Measurements from ENCODE around the gene TSR3. TPM values are rescaled to one million over a fixed set of nuclear protein-coding genes. Genes with fewer than 3 reads are reported as not detected.

The TSR3 gene
- total and polyA plus RNA-seq, 2 experiments from 2014 or later, result 105 to 110 TPM

DNA sequence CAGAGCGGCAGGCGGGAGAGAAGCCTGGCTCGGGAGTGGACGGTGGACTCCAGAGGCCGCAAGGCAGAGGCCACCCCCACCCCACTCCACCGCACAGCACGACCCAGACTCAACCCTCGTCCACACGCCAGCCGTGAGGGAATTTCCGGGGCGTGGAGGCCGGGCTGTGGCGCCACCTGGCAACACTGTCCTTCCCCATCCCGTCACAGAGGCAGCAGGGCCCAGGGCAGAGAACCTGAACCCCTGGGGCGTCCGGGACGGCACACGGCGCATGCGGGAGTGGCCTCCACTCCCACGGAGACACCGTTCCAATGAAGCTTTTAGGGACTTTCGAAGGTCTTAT lies 23.6 kb upstream of the TSR3 start:
- no peaks in the 10 kb centered on the region for H3K9me3 ChIP-seq (ENCODE audit: low read depth)
- H3K4me1 ChIP-seq (ENCODE audit: insufficient read depth), result peaks cover 7% of the 10 kb centered on the region
- no peak overlapping the region for H3K4me2 ChIP-seq (ENCODE audit: unreplicated experiment)
- in situ Hi-C loops (cut with MboI), result no loop called here
- H3K79me2 ChIP-seq (ENCODE audit: insufficient read depth), result no peaks in the 10 kb centered on the region
- no peaks in the 10 kb centered on the region for H4K20me1 ChIP-seq (ENCODE audit: insufficient read depth)
- no peak overlapping the region for H3K4me3 ChIP-seq
- H3F3A ChIP-seq (ENCODE audit: insufficient read depth), result peaks cover 5% of the 10 kb centered on the region; the same call in 1 of the 2 replicates
- H3K27ac ChIP-seq, result no peak overlapping the region
- WGBS, 2 experiments (ENCODE audit: low coverage in 1 of 2, low lambda C conversion rate in 2 of 2, missing lambda C conversion rate in 2 of 2), result 91 to 94% methylated on average over 23 to 24 of the region's 24 CpGs
- no peaks in the 10 kb centered on the region for H3K9me2 ChIP-seq (ENCODE audit: insufficient read depth)
- H2AFZ ChIP-seq, result no peak overlapping the region
- DNase-seq, result no peak
- no peaks in the 10 kb centered on the region for H3K27me3 ChIP-seq (replicated peaks; ENCODE audit: insufficient read depth)
- no peak overlapping the region for H3K9ac ChIP-seq
- H3K36me3 ChIP-seq (ENCODE audit: low read depth), result no peaks in the 10 kb centered on the region
- no peak for TF ChIP-seq EZH2phosphoT487 (IDR thresholded peaks at IDR 0.05; ENCODE audit: insufficient read depth, low read depth)

DNA sequence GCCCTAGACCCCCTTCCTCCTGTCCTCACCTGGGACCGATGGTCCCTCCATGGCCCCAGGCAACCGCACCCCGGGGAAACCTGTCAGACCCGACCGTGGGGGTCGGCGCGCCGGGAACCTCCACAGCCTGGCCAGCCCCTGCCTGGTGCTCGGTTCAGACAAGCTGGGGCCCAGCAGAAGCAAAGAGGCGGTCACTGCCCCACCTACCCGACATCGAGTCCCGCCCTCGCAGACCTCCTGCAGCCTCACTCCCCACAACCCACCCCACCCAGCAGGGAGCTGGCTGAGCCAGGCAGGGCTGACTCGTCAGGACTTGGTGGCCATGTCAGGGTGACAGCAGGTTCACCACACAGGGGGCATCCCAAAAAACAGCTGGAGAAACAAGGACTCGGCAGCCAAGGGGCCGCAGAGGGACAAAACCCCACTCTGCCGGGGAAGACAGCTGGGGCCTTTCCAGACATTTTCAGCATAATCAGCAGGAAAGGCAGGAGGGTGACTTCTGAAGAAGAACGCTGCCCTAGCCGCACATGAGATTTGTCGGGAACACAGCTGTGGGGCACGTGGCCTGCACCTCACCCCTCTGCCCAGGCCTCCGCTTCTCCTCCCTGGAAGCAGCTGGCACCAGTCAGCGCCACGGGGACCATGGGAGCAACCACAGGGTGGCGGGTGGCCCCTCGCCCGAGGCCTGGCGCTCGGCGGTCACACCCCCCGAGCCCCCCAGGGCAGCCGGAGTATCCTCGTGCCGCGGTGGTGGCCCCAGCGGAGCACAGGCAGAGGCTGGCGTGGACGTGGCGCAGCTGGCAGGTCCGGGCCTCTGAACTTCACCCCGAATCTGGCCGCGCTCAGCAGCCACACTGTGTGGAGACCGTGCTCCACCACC lies 23.0 kb upstream of the TSR3 start:
- Histone ChIP-seq H3K4me3 (no peak overlapping the region), H3F3A (ENCODE audit: insufficient read depth) (no peaks in the 10 kb centered on the region), H3K36me3 (ENCODE audit: low read depth) (no peaks in the 10 kb centered on the region), H3K9me2 (ENCODE audit: insufficient read depth) (no peaks in the 10 kb centered on the region), H2AFZ (no peak overlapping the region), H3K9ac (no peak overlapping the region), H3K4me2 (ENCODE audit: unreplicated experiment) (no peak overlapping the region), H4K20me1 (ENCODE audit: insufficient read depth) (no peaks in the 10 kb centered on the region), H3K9me3 (ENCODE audit: low read depth) (no peaks in the 10 kb centered on the region), H3K27me3 (replicated peaks; ENCODE audit: insufficient read depth) (no peaks in the 10 kb centered on the region), H3K27ac (no peak overlapping the region), H3K4me1 (ENCODE audit: insufficient read depth) (peaks cover 7% of the 10 kb centered on the region), H3K79me2 (ENCODE audit: insufficient read depth) (no peaks in the 10 kb centered on the region)
- WGBS, 2 experiments (ENCODE audit: low coverage in 1 of 2, low lambda C conversion rate in 2 of 2, missing lambda C conversion rate in 2 of 2), result 91 to 93% methylated on average over 31 to 46 of the region's 46 CpGs
- DNase-seq, result no peak
- in situ Hi-C loops (cut with MboI), result no loop called here
- TF ChIP-seq EZH2 (IDR thresholded peaks at IDR 0.05; ENCODE audit: insufficient read depth, poor library complexity, severe bottlenecking) (no peak), EZH2phosphoT487 (IDR thresholded peaks at IDR 0.05; ENCODE audit: insufficient read depth, low read depth) (no peak)

DNA sequence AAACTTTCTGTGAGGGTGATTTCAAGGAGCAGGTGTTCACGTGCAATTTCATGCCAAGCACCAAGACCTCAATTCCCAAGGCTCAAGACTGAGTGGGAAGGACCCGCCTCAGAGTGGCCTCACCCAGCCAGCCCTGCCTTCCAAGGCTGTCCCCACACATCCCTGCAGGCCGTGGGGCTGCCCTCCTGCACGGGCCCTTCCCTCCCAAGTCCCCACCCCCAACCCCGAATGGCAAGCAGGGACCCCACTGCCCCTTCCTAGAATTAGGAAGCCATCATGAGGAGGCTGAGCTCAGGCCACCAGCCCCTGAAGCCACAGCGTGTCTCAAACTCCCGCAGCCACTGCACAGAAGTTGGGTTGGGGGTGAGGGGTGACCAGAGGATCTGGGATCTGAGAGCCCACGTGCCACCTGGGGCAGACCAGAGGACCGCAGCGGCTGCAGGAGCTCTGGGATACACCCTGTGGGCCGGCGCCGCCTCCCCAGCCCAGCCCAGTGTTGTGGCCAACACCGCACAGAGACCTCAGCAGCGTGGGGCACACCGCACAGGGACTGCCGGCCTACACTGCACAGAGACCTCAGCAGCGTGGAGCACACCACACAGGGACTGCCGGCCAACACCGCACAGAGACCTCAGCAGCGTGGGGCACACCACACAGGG lies 20.7 kb upstream of the TSR3 start:
- no peak overlapping the region for H2AFZ ChIP-seq
- no peaks in the 10 kb centered on the region for H3K27me3 ChIP-seq (replicated peaks; ENCODE audit: insufficient read depth)
- H3K79me2 ChIP-seq (ENCODE audit: insufficient read depth), result no peaks in the 10 kb centered on the region
- H3K4me2 ChIP-seq (ENCODE audit: unreplicated experiment), result no peak overlapping the region
- no peak for DNase-seq
- WGBS, 2 experiments (ENCODE audit: low coverage in 1 of 2, low lambda C conversion rate in 2 of 2, missing lambda C conversion rate in 2 of 2), result 97 to 98% methylated on average over 11 to 13 of the region's 21 CpGs
- no peaks in the 10 kb centered on the region for H4K20me1 ChIP-seq (ENCODE audit: insufficient read depth)
- H3F3A ChIP-seq (ENCODE audit: insufficient read depth), result no peaks in the 10 kb centered on the region
- no peak overlapping the region for H3K9ac ChIP-seq
- H3K36me3 ChIP-seq (ENCODE audit: low read depth), result no peaks in the 10 kb centered on the region
- no peak overlapping the region for H3K4me3 ChIP-seq
- H3K27ac ChIP-seq, result no peak overlapping the region
- in situ Hi-C loops (cut with MboI), result no loop called here
- H3K9me3 ChIP-seq (ENCODE audit: low read depth), result no peaks in the 10 kb centered on the region
- H3K9me2 ChIP-seq (ENCODE audit: insufficient read depth), result no peaks in the 10 kb centered on the region
- TF ChIP-seq EZH2phosphoT487 (IDR thresholded peaks at IDR 0.05; ENCODE audit: insufficient read depth, low read depth), result no peak
- TF ChIP-seq EZH2 (IDR thresholded peaks at IDR 0.05; ENCODE audit: insufficient read depth, poor library complexity, severe bottlenecking), result no peak
- no peaks in the 10 kb centered on the region for H3K4me1 ChIP-seq (ENCODE audit: insufficient read depth)

DNA sequence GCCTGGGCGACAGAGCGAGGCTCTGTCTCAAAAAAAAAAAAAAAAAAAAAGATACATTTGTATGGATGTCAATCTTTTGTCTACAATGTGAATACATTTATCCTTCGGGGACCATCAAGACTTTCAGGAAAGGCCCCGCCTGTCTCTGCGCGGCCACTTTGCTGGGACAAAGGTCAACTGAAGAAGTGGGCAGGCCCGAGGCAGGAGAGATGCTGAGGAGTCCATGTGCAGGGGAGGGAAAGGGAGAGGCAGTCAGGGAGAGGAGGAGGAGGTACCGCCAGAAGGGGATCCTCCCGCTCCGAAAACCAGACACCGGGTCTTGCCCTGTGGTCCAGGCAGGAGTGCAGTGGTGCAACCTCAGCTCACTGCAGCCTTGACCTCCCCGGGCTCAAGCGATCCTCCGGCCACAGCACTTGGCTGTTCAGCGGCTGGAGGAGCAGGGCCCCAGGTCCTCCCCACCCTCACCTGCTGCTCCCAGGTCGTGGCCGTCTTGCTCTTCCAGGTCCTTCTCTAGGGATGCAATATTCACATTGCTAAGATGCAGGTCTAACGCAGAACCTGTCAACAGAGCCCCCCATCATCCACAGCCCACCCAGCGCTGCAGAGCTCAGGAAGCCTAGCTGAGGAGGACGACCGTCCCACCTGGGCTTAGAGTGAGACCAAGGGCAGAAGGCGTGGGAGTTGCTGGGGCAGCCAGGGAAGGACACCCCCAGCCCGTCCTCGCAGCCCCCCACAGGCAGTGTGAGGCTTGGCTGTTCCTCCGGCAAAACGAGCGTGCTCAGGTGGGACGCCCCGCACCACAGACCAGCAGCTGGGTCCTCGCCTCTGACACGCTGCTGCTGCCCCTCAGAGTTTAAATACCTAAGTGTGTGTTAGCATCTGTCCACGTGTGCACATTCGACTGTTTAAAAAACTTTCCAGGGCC lies 19.6 kb upstream of the TSR3 start:
- Histone ChIP-seq H3K9me3 (ENCODE audit: low read depth) (no peaks in the 10 kb centered on the region), H4K20me1 (ENCODE audit: insufficient read depth) (no peaks in the 10 kb centered on the region), H3K4me3 (no peak overlapping the region), H3K4me1 (ENCODE audit: insufficient read depth) (no peaks in the 10 kb centered on the region), H3K9ac (no peak overlapping the region), H3K9me2 (ENCODE audit: insufficient read depth) (no peaks in the 10 kb centered on the region), H3K79me2 (ENCODE audit: insufficient read depth) (no peaks in the 10 kb centered on the region), H3K4me2 (ENCODE audit: unreplicated experiment) (no peak overlapping the region), H2AFZ (no peak overlapping the region), H3K27me3 (replicated peaks; ENCODE audit: insufficient read depth) (no peaks in the 10 kb centered on the region), H3K27ac (no peak overlapping the region), H3K36me3 (ENCODE audit: low read depth) (no peaks in the 10 kb centered on the region), H3F3A (ENCODE audit: insufficient read depth) (no peaks in the 10 kb centered on the region)
- in situ Hi-C loops (cut with MboI), result no loop called here
- TF ChIP-seq EZH2phosphoT487 (IDR thresholded peaks at IDR 0.05; ENCODE audit: insufficient read depth, low read depth) (no peak), EZH2 (IDR thresholded peaks at IDR 0.05; ENCODE audit: insufficient read depth, poor library complexity, severe bottlenecking) (no peak)
- no peak for DNase-seq
- 91 to 97% methylated on average over 29 to 33 of the region's 33 CpGs for WGBS, 2 experiments (ENCODE audit: low coverage in 1 of 2, low lambda C conversion rate in 2 of 2, missing lambda C conversion rate in 2 of 2)

Measured in GM23248 (cell line).